Measurements from ENCODE around the gene UCHL3.

UCHL3 gene

DNA sequence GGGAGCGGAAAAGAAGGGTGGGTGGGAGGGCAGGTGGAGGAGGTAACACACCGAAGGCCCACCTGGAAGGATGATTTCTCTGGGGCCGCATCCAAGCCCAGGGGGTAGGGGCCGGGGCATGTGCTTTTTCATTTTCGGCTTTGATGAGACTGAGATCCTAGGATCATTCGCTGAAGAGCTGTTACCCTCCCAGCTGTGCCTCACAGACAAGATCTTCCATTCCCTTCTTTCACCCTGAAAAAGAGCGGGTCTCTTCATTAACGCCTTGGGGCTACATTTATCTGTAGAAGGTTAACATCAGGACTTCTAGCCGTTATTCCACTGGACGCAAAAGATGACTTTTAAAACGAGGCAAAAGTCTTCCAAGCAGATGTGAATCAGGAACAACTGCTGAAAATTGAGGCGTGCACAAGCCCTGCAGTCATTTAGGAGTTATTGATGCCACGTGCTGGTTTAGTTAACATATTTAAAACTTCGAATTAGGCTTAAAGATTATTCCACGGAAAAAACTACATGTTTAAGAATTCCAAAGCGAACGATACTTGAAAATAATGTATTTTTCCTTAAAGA, 87.7 kb downstream of the UCHL3 start:
- TF ChIP-seq, protein P1, sequence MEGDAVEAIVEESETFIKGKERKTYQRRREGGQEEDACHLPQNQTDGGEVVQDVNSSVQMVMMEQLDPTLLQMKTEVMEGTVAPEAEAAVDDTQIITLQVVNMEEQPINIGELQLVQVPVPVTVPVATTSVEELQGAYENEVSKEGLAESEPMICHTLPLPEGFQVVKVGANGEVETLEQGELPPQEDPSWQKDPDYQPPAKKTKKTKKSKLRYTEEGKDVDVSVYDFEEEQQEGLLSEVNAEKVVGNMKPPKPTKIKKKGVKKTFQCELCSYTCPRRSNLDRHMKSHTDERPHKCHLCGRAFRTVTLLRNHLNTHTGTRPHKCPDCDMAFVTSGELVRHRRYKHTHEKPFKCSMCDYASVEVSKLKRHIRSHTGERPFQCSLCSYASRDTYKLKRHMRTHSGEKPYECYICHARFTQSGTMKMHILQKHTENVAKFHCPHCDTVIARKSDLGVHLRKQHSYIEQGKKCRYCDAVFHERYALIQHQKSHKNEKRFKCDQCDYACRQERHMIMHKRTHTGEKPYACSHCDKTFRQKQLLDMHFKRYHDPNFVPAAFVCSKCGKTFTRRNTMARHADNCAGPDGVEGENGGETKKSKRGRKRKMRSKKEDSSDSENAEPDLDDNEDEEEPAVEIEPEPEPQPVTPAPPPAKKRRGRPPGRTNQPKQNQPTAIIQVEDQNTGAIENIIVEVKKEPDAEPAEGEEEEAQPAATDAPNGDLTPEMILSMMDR (IDR thresholded peaks at IDR 0.05; ENCODE audit: low read depth, low read length), result no peak
- peak overlapping the region; percentile 94 for H3K4me3 ChIP-seq (ENCODE audit: low read depth, low read length)

GRCh38 chr13:75639454-75639853, 89.9 kb downstream of the UCHL3 start:
- TF ChIP-seq, protein P1 (IDR thresholded peaks at IDR 0.05; ENCODE audit: low read depth, low read length), result no peak
- peak overlapping the region; percentile 94 for H3K4me3 ChIP-seq (ENCODE audit: low read depth, low read length)

DNA sequence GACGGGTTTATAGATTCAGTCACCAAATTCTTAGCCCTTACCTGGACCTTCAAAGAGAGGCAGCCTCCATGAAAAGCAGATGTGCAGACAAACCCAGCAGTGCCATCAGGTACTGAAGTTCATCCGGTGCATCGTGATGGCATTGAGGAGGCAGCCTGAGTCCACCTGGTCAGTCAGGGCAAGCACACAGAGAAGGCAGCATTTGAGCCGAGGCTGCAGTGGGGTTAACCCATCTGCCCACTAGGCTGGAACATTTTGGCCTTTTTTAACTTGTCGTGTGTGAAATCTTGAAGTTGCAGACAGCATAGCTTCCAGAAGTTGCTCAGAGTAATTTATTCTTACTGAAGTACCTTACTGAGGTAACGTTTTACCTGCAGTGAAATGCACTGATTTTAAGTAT, 91.4 kb downstream of the UCHL3 start:
- no peak overlapping the region for H3K4me3 ChIP-seq (ENCODE audit: low read depth, low read length)
- TF ChIP-seq, protein P1 (IDR thresholded peaks at IDR 0.05; ENCODE audit: low read depth, low read length), result no peak

DNA sequence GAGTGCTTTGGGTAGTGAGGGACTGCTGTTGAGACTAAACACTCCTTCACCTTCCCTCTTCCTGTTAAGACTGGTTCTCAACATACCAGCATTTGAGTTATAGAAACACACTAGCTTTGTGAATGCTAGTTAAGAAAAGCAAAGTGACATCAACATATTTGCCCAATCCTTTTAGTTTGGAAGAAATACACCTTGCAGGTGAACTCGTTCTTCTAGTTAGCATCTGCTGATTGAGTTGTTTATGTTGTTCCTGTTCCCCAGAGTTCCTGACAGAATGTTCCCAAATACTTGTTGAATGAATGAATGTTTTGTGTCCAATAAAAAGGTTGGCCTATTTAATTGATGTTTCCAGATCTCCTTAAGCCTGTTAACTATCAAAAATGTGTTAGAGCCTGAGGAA, 93.6 kb downstream of the UCHL3 start:
- H3K4me3 ChIP-seq (ENCODE audit: low read depth, low read length), result no peak overlapping the region
- TF ChIP-seq, protein P1 (IDR thresholded peaks at IDR 0.05; ENCODE audit: low read depth, low read length), result no peak

DNA sequence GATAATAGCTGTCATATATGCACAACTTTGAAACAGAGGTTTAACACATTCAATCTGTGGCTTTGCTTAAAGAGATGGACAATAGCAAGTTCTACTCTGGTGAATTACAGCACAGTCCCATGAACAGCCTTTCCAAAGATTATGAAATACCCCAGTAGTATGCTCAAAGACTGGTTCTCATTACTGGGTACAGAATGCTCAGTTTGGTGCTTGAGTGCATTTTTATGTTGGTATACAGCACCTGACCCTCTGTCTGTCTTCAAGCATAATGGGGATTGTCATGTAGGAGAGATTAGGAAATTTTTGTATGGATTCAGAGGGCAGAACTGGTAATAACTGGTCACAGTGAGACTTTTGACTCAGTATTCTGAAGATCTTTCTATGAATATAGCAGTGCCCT, 94.1 kb downstream of the UCHL3 start:
- TF ChIP-seq, protein P1 (IDR thresholded peaks at IDR 0.05; ENCODE audit: low read depth, low read length), result no peak
- H3K4me3 ChIP-seq (ENCODE audit: low read depth, low read length), result no peak overlapping the region

DNA sequence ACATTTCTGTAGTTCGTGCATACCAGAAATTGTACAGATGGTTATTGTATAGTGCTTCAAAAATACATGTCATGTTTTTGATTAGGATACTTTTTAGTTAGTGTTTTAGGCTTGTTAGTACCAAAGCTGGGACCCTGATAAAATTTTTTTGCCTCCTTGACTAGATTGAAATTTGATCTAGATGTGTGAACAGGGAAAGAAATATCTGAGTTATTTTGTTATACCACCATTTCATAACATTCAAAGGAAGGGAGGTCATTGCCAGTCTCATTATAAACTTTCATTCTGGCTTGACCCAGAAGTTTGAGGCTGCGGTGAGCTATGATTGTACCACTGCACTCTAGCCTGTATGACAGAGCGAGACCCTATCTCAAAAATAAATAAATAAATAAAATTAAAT, 95.5 kb downstream of the UCHL3 start:
- TF ChIP-seq, protein P1 (IDR thresholded peaks at IDR 0.05; ENCODE audit: low read depth, low read length), result no peak
- H3K4me3 ChIP-seq (ENCODE audit: low read depth, low read length), result no peak overlapping the region

- TF ChIP-seq, protein P1 (IDR thresholded peaks at IDR 0.05; ENCODE audit: low read depth, low read length), result no peak
- H3K4me3 ChIP-seq (ENCODE audit: low read depth, low read length), result no peak overlapping the region
Observed at GRCh38 chr13:75647126-75647784, 97.7 kb downstream of the UCHL3 start.

Measured in WI38 (cell line).